ENCODE data around the gene KCNJ3.

KCNJ3 gene

GRCh38 chr2:154709215-154709614 lies 10.7 kb downstream of the KCNJ3 start:
- no peak for DNase-seq

- DNase-seq = no peak
These were observed 11.6 kb downstream of the KCNJ3 start for GRCh38 chr2:154710078-154710477.

- DNase-seq = no peak
These were observed 12.2 kb downstream of the KCNJ3 start for GRCh38 chr2:154710685-154711084.

GRCh38 chr2:154713675-154714074 lies 15.2 kb downstream of the KCNJ3 start:
- no peak for DNase-seq

GRCh38 chr2:154720651-154721050 lies 22.2 kb downstream of the KCNJ3 start:
- no peak for DNase-seq

GRCh38 chr2:154724194-154724797 lies 25.8 kb downstream of the KCNJ3 start:
- no peak for DNase-seq

GRCh38 chr2:154740361-154740760 lies 41.9 kb downstream of the KCNJ3 start:
- no peak for DNase-seq

GRCh38 chr2:154758871-154759270 lies 60.4 kb downstream of the KCNJ3 start:
- no peak for DNase-seq

GRCh38 chr2:154762638-154763037 lies 64.1 kb downstream of the KCNJ3 start:
- DNase-seq = no peak

GRCh38 chr2:154771664-154772284 lies 73.3 kb downstream of the KCNJ3 start:
- no peak for DNase-seq

- DNase-seq = no peak
These were observed 78.3 kb downstream of the KCNJ3 start for GRCh38 chr2:154776825-154777224.

- DNase-seq = no peak
These were observed 95.9 kb downstream of the KCNJ3 start for GRCh38 chr2:154794406-154794805.

GRCh38 chr2:154795651-154796050 lies 97.2 kb downstream of the KCNJ3 start:
- no peak for DNase-seq

- DNase-seq = no peak
These were observed 106.0 kb downstream of the KCNJ3 start for GRCh38 chr2:154804451-154804850.

GRCh38 chr2:154813636-154814035 lies 115.1 kb downstream of the KCNJ3 start:
- DNase-seq = no peak

GRCh38 chr2:154814856-154815255 lies 116.4 kb downstream of the KCNJ3 start:
- DNase-seq = no peak

- DNase-seq = no peak
These were observed 126.9 kb downstream of the KCNJ3 start for GRCh38 chr2:154825358-154825757.

- no peak for DNase-seq
These were observed 128.3 kb downstream of the KCNJ3 start for GRCh38 chr2:154826827-154827226.

- DNase-seq = no peak
These were observed 128.8 kb downstream of the KCNJ3 start for GRCh38 chr2:154827286-154827685.

- DNase-seq = no peak
These were observed 134.2 kb downstream of the KCNJ3 start for GRCh38 chr2:154832711-154833110.

- DNase-seq = no peak
These were observed 138.1 kb downstream of the KCNJ3 start for GRCh38 chr2:154836632-154837031.

- no peak for DNase-seq
These were observed 138.5 kb downstream of the KCNJ3 start for GRCh38 chr2:154837035-154837434.

GRCh38 chr2:154844513-154844912 lies 146.0 kb downstream of the KCNJ3 start:
- no peak for DNase-seq

- no peak for DNase-seq
These were observed 148.3 kb downstream of the KCNJ3 start for GRCh38 chr2:154846842-154847241.

GRCh38 chr2:154849482-154849881 lies 151.0 kb downstream of the KCNJ3 start:
- DNase-seq = no peak
